MCF 10A (cell line): ENCODE data around the gene ESPNL. TPM values are rescaled to one million over a fixed set of nuclear protein-coding genes. Genes with fewer than 3 reads are reported as not detected.

ENCODE experiments used
- BruUV-seq: library from RNA; stranded (reverse); fragments of 400-500 nt; replicated peaks from 2 replicates; lab custom pipeline; 2021; lab: Mats Ljungman, UMichigan
- CTCF ChIA-PET: fragments of 300-600 bp; sonication (Branson Sonifier 250); formaldehyde crosslinking; extraction: SDS; loops from one replicate; lab custom pipeline; 2021; ENCODE audit warnings: antibody characterized with exemption, inconsistent platforms; lab: Yijun Ruan, JAX
- POLR2A ChIA-PET: fragments of 300-600, 350-650 bp; sonication (Branson Sonifier 250); formaldehyde crosslinking; extraction: SDS; loops from one replicate; lab custom pipeline; 2020; ENCODE audit warnings: antibody characterized with exemption, inconsistent platforms; lab: Yijun Ruan, JAX
- DNase-seq: peaks from one replicate; pipeline ENCODE4 v3.0.0-alpha.2; 2018; ENCODE audit not compliant: unreplicated experiment
- H3K27ac Mint-ChIP-seq: one replicate; pipeline ENCODE4 v1.8.0; 2022; ENCODE audit warnings: mild to moderate bottlenecking, low read depth, mixed read lengths; ENCODE audit not compliant: unreplicated experiment
- H3K27me3 Mint-ChIP-seq: one replicate; pipeline ENCODE4 v1.8.0; 2022; ENCODE audit warnings: mixed read lengths; ENCODE audit not compliant: insufficient read depth, unreplicated experiment
- H3K36me3 Mint-ChIP-seq: one replicate; pipeline ENCODE4 v1.8.0; 2022; ENCODE audit warnings: mild to moderate bottlenecking, moderate library complexity, mixed read lengths; ENCODE audit not compliant: insufficient read depth, unreplicated experiment
- H3K4me1 Mint-ChIP-seq: one replicate; pipeline ENCODE4 v1.8.0; 2022; ENCODE audit warnings: mixed read lengths; ENCODE audit not compliant: insufficient read depth, unreplicated experiment
- H3K4me3 Mint-ChIP-seq: one replicate; pipeline ENCODE4 v1.8.0; 2022; ENCODE audit warnings: mild to moderate bottlenecking, moderate library complexity, mixed read lengths; ENCODE audit not compliant: unreplicated experiment
- H3K9me3 Mint-ChIP-seq: one replicate; pipeline ENCODE4 v1.8.0; 2022; ENCODE audit warnings: mixed read lengths; ENCODE audit not compliant: unreplicated experiment
- CTCF ChIP-seq: fragments of 200-600 bp; IDR thresholded peaks from one replicate; pipeline ENCODE4 v1.8.0; 2022; ENCODE audit warnings: antibody characterized with exemption, mild to moderate bottlenecking; ENCODE audit not compliant: unreplicated experiment
- intact Hi-C: fragments of 100-400 bp; cut with micrococcal nuclease; formaldehyde crosslinking; loops from 2 replicates; pipeline ENCODE4 v1.14.1; 2022
- total RNA-seq: library from RNA; stranded (reverse); gene quantifications from 2 replicates; pipeline ENCODE4 v1.2.3, GENCODE V29; 2022

Gene ESPNL
- total RNA-seq, 1 experiment from 2014 or later, result not detected

DNA sequence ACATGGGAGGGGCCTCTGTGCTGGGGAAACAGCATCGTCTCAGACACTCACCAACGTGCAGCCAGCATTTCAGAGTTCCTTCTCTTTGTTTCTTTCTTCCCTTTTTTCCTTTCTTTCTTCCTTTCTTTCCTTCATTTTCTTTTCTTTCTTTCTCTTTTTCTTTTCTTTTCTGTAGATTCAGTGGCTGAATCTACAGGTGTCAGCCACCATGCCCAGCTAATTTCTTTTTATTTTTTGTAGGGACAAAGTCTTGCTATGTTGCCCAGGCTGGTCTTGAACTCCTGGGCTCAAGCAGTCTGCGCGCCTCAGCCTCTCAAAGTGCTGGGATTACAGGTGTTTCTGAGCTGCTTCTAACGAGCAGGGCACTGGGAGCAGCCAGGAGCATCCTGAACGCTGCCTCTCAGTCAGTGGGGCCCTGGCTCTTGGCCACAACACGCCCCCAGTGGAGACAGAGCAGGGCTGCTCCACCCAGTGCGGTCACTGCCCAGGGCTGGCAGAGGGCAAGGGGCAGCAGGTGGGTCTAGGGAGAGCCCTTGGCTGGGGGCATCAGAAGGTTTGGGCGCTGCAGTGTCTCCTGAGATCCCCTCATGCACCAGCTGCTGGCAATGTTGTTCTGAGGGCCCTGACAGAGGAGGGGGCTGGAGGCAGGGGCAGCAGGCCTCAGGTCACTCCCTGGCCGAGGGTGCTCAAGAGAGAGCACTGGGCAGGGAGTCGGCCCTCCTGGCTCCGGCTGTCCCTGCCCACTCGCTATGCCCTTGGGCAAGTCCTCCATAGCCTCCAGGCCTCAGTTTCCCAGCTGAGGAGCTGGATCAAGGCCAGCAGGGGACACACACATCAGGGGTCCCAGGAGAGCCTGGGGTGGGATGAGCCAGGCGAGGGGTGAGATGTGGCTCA lies 33.6 kb downstream of the ESPNL start:
- no peak overlapping the region for H3K27ac Mint-ChIP-seq
- ChIA-PET POLR2A (no interaction called here), CTCF (interaction anchor here (0.6 to 0.7 kb wide), 2 partner anchors 22 to 105 kb away, joined by 3 read pairs; no protein-coding TSS in a partner anchor)
- peaks cover 7% of the 10 kb centered on the region for H3K4me1 Mint-ChIP-seq
- H3K27me3 Mint-ChIP-seq, result no peaks in the 10 kb centered on the region
- intact Hi-C loops, result no loop called here
- no peak for DNase-seq
- H3K36me3 Mint-ChIP-seq, result no peaks in the 10 kb centered on the region
- no TSS peak for BruUV-seq
- H3K4me3 Mint-ChIP-seq, result no peak overlapping the region
- TF ChIP-seq CTCF, result no peak
- H3K9me3 Mint-ChIP-seq, result no peaks in the 10 kb centered on the region

- intact Hi-C loops, result no loop called here
- CTCF ChIA-PET, result interaction anchor here (0.7 kb wide), 1 partner anchor 21 kb away, joined by 3 read pairs; no protein-coding TSS in a partner anchor
- DNase-seq, result no peak
- Mint-ChIP-seq H3K4me3 (no peak overlapping the region), H3K27ac (no peak overlapping the region), H3K27me3 (no peaks in the 10 kb centered on the region), H3K4me1 (peaks cover 7% of the 10 kb centered on the region), H3K36me3 (no peaks in the 10 kb centered on the region), H3K9me3 (no peaks in the 10 kb centered on the region)
- no TSS peak for BruUV-seq
- POLR2A ChIA-PET, result no interaction called here
- no peak for TF ChIP-seq CTCF
Measured at GRCh38 chr2:238134393-238134785, 34.2 kb downstream of the ESPNL start.

DNA sequence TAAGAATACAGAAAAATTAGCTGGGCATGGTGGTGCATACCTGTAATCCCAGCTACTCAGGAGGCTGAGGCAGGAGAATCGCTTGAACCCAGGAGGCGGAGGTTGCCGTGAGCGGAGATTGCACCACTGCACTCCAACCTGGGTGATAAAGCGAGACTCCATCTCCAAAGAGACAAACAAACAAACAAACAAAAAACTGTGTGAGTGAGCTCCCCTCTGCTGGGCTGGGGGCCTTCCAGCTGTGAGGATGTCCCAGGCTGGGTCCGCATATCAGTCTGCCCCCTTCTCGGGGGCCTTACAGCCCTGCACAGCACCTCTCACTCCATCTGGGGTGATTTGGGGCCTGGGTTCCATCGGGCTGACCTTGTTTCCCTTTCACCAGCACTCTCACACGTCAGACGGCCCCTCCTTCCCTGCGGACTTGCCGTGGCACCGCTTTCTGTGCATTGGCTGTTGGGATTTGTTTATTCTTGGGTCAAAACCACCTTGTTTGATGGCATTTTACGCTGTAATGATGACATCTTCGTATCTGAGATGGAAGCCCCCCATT lies 35.5 kb downstream of the ESPNL start:
- Mint-ChIP-seq H3K4me3 (no peak overlapping the region), H3K27ac (no peak overlapping the region), H3K4me1 (peaks cover 7% of the 10 kb centered on the region), H3K27me3 (no peaks in the 10 kb centered on the region), H3K36me3 (no peaks in the 10 kb centered on the region), H3K9me3 (no peaks in the 10 kb centered on the region)
- no peak for DNase-seq
- ChIA-PET POLR2A (no interaction called here), CTCF (no interaction called here)
- BruUV-seq, result no TSS peak
- TF ChIP-seq CTCF, result no peak
- intact Hi-C loops, result loop anchor here (5.0 kb wide), 1 partner anchor 73 kb away; the partner anchor contains the start of gene SCLY
